Stimulated activated CD8-positive, alpha-beta memory T cell treated with anti-CD3 and anti-CD28 coated beads, Interleukin-7, amount 100 ng/mL, for 48 hours (primary cell): ENCODE data around the gene IL1RAPL2.

Source experiments
- DNase-seq, 2 donors: peaks; one replicate each; pipeline ENCODE4 v3.0.0-alpha.2; 2020; ENCODE audit warnings: low read depth in 1 of 2; ENCODE audit errors: extremely low read depth in 1 of 2

Gene IL1RAPL2

DNA sequence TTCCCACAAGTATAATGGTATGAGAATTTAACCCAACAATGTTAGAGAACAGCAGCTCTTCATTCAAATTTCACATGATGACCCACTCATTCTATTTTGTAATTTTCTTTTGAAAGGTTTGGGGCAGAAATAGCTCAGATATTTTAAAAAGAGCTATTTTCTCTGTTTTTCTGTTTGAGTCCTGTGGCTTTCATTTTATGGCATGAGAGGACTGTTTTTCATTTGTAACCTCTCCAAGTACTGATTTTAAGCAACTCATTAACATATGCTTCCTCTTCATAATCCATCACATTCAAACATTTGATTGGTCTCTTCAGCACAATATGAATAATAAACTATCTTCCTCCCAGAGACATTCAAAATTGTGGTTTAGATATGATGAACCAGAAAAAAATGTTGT is 783.5 kb downstream of the IL1RAPL2 start:
- no peak for DNase-seq

DNA sequence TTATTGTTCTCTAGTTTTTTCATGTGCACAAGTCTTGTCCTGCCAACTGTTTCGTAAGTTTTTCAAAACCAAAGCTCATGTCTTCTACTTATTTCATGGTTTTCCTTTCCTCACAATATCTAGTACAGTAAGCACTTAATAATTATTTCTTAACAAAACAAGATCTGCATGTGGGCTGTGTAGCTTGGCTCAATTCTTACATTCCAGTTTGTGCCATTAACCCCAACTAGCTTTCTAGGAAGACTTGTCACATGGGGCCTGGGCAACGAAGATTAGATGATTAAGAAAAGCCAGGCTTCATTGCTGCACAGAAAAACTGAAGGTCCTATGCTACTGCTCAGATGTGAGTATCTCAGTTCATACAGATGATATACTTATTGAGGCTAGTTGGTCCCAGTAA is 809.8 kb downstream of the IL1RAPL2 start:
- DNase-seq: no peak

DNA sequence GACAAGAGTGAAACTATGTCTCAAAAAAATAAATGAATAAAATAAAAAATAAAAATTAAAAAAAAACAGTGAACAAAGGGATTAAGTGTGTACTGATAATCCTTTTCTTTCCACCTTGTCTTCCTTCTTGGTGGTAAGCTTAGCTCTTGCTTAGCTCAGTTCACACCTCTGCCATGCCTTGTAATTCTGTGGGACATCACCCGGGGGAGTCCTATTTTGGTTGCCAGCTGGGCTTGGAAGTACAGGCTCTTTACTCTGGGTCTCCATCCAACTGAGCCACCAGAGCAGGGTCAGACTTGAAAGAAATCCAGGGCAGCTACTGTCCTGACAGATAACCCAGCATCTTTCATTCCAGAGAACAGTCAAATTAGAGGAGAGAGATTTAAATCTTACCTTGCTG is 858.7 kb downstream of the IL1RAPL2 start:
- DNase-seq: no peak

DNA sequence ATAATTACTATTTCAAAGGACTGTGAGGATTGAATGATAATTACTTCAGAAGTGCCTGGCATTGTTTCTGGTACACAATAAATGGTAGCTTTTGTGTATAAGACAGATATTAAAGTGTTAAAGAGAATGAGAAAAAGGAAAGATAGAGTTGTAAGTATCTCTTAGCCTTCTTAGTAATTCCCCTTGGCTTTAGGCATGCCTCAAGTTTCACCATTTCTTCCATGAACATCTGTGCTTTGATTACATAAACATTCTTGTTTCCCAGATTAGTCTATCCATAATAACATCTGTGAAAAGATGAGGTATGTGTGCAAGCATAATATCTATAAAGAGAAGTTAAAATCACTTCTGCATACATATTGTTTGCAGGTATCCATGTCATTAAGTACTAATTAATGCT is 885.4 kb downstream of the IL1RAPL2 start:
- DNase-seq: no peak

DNA sequence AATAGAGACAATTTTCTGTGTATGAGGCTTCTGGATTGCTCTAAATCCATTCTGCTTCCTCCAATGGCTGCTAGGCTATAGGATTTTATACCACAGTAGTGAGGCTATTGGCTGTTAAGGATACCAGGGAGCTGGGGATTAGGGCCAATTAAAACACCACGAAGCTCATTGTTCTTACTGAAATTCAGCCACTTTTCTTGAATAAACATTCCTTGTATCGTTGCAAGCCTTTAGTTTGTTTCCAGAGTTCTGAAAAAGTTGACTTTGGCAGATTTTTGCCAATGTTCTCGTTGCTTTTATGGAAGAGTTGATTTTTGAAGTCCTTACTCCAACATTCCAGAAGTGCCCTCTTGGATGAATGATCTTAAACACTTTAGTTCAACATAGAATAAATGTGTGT is 892.8 kb downstream of the IL1RAPL2 start:
- DNase-seq: no peak

DNA sequence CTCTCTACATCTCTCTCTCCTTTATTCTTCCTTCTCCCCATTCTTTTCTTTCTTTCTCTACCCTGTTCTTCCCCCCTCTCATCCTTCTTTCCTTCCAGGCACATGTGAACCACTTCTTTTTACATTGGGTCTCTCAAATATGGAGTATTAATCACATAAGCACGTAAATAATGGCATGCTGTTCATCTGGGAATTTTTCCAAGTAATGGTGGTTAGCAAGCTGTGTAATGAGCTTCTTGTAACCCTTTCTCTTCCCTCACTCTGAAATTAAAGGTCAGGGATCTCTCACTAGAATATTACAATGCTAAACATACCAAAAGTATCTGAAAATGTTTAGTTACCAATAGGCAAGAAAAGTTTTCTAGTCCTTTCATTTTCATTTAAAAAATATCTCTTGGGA is 894.4 kb downstream of the IL1RAPL2 start:
- no peak for DNase-seq

DNA sequence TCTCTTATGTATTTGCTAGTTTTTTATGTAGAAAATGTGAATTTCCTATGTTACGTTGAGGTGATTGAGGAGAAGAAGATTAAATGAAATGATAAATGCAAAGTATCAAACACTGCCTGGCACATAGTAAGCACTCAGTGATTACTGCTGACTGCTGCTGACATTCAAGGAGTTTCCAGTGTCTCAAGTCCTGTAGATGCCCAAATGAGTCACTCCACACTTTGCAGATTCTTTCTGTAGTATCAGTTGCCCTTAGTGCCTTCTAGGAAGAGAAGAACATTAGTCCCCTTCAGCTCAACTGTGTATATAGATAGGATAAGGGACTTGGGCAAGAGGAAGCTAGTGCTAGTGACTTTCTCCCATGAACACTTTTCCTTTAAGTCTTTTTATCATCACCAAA is 895.0 kb downstream of the IL1RAPL2 start:
- DNase-seq: no peak

DNA sequence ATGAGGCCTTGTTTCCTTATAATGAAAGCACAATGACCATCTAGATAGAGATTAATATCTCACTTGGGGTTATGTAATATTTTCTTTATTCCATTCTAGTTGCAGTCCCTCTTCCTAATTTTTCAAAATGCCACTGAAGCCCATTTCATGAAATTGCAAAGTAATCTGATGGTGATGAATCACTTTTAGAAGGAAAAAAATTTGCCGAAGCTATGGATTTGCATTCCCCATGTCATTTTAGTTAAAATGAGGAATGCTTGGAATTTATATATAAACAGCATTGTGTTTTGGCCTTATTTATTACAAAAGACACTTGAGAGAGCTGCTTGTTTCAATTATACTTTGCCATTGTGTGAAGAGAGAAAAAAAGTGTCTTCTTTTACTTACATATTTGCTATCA is 896.2 kb downstream of the IL1RAPL2 start:
- DNase-seq: no peak

DNA sequence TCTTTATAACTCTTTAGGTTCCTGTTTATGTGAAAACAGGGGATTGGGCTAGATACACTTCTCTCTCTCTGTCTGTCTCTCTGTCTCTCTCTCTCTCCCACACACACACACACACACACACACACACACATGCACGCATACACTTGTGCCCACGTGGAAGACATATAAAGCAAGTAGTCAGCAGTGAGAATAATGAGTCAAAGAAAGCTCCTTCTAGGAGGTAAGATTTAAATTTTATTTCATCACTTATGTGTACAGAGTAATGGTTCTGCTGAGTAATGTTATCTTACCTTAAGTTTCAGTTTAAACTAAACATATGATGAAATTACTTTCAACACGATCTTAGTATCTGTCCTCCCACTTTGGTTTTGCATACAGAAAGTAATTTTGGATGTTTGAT is 897.5 kb downstream of the IL1RAPL2 start:
- no peak for DNase-seq

DNA sequence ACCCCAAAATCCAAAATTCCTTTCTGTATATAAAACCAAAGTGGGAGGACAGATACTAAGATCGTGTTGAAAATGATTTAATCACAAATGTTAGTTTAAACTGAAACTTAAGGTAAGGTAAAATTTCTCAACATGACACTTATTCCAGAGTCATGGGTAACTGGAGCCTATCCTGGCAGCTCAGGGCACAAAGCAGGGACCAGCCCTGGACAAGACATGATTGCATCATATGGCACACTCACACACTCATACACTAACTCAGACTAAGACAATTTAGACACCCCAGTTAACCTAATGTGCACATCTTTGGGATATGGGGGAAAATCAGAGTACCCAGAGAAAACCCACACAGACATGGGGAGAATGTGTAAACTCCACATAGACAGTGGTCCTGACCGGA is 898.6 kb downstream of the IL1RAPL2 start:
- no peak for DNase-seq

DNA sequence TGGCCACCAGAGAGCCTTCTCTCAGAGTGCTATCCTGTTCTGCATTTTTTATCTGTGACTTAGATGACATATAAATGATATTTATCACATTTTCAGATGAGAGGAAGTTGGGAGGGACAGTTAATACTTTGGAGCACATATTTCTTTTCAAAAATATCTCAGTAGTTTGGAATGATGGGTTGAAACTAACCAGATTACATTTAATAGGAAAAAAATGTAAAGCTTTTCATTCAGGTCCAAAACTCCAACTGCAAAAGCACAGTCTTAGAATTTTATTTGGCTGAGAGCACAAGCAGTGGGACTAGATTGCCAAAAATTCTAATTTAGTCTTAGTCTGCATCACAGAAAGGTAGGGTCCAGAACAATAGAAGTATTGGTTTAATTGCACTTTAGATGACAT is 902.7 kb downstream of the IL1RAPL2 start:
- no peak for DNase-seq

DNA sequence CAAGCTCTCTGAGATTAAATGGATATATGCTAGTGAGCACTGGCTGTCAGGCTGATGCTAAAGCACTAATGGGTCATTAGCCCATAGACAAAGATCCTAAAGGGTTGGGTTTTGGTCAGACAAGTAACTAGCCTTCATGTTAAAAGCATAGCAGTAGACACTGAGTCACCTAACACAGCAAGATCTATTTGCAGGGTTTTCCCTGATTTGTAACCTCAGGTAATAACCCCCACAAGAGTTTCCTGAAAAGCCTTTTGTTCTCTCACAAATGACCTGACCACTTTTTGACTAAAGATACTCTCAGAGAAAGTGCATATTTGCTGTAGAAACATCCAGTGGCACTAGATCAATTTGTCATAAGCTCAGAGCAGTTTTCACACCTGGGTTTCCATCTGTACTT is 905.6 kb downstream of the IL1RAPL2 start:
- no peak for DNase-seq

DNA sequence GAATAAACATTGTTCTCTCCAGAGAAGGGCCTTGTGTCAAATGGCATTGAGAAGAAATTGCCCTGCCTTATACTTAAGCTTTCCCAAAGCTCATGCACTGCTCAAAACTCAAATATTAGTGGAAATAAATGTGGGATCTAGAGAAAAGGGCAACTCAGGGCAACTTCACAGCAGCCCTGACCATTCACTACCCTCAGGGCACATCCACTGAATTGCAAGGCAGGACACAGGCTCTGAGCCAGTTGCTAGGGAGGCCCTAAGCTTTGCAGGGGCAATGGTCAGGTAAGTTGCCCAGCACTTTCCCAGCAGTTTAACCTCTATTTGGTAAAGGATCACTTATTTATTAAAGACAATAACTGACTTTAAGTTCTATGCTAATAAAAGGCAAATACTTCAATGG is 909.8 kb downstream of the IL1RAPL2 start:
- DNase-seq: no peak

DNA sequence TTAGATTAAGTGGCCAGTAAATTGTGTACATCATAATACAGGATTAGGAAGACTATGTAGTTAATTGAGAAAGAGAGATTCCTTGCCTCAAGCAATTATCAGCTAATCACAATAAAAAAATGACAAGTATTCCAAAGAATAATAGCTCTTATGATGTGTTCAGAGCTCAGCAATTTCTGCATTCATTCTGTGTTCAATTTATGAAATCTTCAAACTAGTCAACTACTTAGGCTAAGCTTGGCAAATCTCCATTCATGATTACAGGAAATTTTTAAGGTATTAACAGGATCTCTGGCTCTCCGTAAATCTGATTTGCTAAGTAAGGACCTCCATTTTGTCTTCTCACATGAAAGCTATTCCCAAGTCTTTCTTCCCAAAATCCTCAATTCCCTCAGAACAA is 911.4 kb downstream of the IL1RAPL2 start:
- DNase-seq: no peak

DNA sequence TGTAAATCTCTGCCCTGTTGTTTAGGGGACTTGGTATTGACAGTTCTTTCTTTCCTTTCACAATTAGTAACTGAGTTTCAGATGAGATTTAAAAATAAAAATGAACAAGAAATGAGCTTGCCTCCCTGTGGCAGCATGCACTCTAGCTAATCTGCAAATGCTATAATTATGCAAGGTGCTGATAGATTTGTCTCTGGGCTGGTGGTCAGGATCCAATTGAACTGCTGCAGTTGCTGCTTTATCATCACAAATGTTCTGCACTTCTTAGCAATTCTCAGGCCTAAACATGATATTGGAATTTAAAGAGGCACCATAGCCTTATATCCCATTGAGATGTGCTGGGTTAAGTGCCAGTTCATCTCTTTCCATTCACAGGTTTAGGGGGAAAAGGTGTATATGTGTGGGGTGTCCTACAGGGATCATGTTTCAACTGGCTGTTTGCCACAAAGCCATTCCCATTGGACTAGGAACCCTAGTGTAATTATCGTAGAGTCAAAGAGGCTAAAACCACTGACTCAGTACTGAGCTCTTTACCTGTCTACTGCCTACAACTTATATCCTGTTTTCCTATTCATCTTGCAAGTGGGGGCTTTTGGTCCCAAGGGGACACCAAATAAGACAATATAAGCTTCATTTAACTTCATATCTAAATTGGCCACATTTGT is 914.8 kb downstream of the IL1RAPL2 start:
- no peak for DNase-seq

DNA sequence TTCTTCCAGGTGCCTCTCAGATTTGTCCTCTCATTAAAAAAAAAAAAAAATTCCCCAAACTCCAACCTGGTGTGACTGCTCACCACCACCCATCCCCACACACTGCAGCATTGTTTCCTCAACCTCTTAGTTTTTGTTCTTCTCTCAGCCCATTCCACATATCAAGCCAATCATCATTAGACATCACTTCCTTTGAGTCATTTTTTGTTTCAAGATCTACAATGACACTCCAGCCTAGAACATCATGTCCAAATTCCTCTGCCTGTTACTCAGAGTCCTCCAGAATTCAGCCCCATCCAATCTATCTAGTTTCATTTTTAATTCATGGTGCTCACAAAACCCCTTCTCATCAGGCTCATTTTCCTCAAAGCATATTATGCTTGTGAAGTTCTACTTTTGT is 917.0 kb downstream of the IL1RAPL2 start:
- DNase-seq: no peak

DNA sequence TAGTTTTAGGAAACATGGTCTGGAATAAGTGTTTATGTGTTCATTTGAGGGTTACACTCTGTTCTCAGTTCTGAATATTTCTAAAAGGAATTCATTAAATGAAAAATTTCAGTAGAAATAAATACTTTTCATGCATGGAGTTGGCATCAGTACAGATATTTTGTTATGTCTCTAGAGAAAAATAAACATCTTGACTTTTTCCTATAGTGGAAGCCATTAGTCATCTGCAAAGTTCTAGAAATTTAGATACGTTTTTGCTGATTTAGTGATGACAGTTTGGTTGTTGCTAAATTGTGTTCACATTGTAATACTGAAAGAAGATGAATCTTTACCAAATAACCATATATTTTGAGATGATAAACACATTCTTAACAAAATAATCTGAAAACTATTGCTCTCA is 922.7 kb downstream of the IL1RAPL2 start:
- no peak for DNase-seq

DNA sequence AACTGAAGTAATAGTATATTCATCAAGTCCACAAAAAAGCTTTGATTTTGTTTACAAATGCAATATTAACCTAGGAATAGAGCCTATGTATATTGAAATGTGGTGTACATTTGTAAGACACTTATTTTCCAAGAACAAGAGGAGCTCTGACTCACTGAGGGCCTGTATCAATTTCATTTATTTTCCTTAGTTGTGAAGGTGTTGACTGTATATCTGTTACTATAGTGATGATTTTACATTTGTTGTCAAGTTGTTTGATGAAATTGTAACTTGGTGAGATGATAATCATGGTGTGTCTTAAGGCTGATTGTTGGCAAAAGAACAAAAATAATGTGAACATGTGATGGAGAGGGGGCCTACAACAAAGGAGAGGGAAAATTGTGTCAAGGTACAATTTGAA is 929.4 kb downstream of the IL1RAPL2 start:
- DNase-seq: no peak

DNA sequence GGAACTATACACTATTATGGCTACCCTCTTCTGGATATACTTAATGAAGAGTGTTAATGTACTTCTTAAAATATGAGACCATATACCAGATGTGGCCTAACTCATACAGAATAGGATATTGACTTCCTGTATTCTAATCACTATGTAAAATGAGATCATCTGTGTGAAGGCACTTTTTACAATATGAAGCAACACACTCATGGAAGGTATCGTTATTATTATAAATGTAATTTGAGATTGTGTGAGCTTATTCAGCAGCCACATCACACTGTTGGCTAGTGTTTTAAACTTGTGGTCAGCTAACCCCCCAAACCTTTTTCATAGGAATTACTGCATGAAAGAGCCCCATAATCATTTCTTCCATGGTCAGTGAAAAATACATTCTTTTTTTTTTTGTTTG is 936.3 kb downstream of the IL1RAPL2 start:
- DNase-seq: no peak

DNA sequence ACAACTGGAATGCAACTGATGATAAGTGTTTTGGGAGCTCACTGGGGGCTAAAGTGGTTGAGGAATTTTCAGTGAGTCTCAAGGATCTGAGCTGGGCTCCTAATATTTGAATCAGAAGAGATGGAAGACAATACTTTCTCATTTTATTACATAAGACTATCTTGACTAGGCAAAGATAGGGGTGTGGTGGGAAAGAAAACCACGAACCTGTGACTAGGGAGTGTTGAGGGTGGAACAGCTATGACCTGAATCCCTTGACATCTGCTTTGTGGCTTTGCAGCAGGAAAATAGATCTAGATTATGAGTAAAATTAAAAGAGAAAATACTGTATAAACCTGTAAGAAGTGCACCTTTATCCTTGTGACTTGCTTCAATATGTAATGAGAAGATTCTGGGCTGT is 949.6 kb downstream of the IL1RAPL2 start:
- DNase-seq: no peak

DNA sequence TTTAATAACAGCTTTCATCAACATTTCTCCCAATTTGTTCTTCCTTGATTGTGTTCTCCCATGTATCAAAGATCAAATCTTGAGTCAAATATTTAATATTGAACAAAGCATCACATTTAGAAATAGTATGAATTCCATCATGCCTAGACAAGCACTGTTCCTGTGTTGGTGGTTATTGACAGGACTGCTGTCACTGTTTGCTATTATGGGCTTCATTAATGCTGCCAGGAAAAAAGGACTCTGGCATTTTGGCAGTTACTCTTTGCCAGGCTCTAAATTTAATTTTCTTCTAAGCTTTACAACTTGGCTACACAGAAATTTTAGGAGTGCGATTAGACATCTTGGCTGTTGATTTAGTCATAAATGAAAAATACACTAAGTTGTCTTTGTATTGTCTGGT is 960.4 kb downstream of the IL1RAPL2 start:
- no peak for DNase-seq

DNA sequence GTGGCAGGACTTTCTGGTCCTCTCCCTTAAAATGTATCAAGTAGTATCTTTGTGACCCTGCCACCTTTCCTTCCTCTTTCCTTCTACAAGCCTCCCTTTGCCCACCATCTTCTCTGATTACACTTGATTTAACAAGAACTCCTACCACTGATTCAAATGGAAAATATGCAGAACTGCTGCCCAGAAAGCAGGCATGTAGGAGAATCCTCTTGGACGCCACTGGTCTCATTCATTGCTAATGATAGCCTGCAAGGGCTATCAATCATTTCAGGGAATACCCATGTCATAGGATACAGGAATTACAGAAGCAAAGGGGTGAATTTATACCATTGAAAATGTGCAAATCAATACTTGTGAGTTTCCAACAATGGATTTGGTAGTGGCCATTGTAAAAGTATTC is 961.8 kb downstream of the IL1RAPL2 start:
- DNase-seq: no peak

DNA sequence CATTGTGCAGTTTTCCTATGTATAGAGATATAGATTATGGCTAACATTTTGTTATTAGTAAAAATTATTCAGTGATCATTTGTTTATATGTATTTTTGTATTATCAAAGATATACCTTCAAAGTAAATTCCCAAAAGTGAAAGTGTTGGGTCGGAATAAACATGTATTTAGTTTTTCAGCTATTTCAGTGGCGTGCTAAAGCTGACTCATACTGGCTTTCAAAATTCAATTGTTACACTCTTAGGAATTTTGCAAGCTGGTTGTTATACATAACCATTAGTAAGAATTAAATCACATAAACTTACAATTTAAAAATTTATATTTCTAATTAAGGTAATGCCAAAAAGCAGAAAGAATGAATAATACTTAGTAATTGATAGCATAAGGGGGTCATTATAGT is 968.0 kb downstream of the IL1RAPL2 start:
- no peak for DNase-seq

DNA sequence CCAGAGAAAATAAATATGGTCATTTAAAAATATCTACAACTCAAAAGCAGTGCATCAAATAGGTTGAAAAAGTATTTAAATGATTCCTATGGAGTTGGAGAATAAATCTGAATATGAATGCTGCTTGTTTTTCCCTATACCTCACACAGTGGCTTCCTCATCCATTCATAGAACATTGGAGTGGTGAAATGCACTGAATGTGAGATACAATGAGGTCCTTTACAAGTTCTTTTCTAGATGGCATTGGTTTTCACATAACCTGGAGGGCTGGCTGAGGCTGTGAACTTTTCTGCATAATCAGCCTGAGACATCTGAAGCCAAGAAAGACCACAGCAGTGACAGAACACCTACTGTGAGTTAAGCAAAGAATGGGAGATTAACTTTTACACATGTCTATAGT is 977.3 kb downstream of the IL1RAPL2 start:
- DNase-seq: no peak
